DOHH2 (cell line): Measurements from ENCODE around the gene FBXO11.
A peak's percentile ranks its signal among the peaks of the same experiment; 100 is the strongest.

Source experiments
- H3F3A ChIP-seq: fragments of 200-600 bp; sonication (generic), shearing (Covaris generic); 2 replicates; pipeline ENCODE4 v1.6.0; 2016; ENCODE audit warnings: antibody characterized with exemption, mild to moderate bottlenecking; ENCODE audit not compliant: control insufficient read depth, insufficient read depth
- H3K27ac ChIP-seq: fragments of 200-600 bp; sonication (generic); 2 replicates; pipeline ENCODE4 v1.5.1; 2014; ENCODE audit warnings: low read depth, mild to moderate bottlenecking, low read length, moderate library complexity
- H3K27me3 ChIP-seq: fragments of 200-600 bp; sonication (generic); 2 replicates; pipeline ENCODE4 v1.6.1; 2014; ENCODE audit warnings: mild to moderate bottlenecking, low read length, mixed read lengths; ENCODE audit not compliant: control insufficient read depth
- H3K36me3 ChIP-seq: fragments of 200-600 bp; sonication (generic); 2 replicates; pipeline ENCODE4 v1.6.1; 2014; ENCODE audit warnings: mild to moderate bottlenecking, low read length, moderate library complexity, mixed read lengths; ENCODE audit not compliant: control insufficient read depth
- H3K4me1 ChIP-seq: fragments of 200-600 bp; sonication (generic); 2 replicates; pipeline ENCODE4 v1.6.1; 2014; ENCODE audit warnings: mild to moderate bottlenecking, low read length, mixed read lengths; ENCODE audit not compliant: control insufficient read depth
- H3K4me2 ChIP-seq: fragments of 200-600 bp; sonication (generic); 2 replicates; pipeline ENCODE4 v1.6.0; 2014; ENCODE audit warnings: mild to moderate bottlenecking, low read length, moderate library complexity
- H3K4me3 ChIP-seq: fragments of 200-600 bp; sonication (generic); 2 replicates; pipeline ENCODE4 v1.5.1; 2014; ENCODE audit warnings: mild to moderate bottlenecking, low read length, mixed read lengths
- H3K79me2 ChIP-seq: fragments of 200-600 bp; sonication (generic); 2 replicates; pipeline ENCODE4 v1.6.1; 2014; ENCODE audit warnings: mild to moderate bottlenecking, low read length, mixed read lengths; ENCODE audit not compliant: control insufficient read depth
- H3K9me2 ChIP-seq: fragments of 200-600 bp; sonication (generic); replicated peaks from 2 replicates; pipeline ENCODE4 v1.6.1; 2014; ENCODE audit warnings: mild to moderate bottlenecking, low read length, mixed read lengths; ENCODE audit not compliant: control insufficient read depth
- H3K9me3 ChIP-seq: fragments of 200-600 bp; sonication (generic); 2 replicates; pipeline ENCODE4 v1.6.1; 2014; ENCODE audit warnings: antibody characterized with exemption, low read length, mixed read lengths; ENCODE audit not compliant: control insufficient read depth, insufficient read depth
- H4K20me1 ChIP-seq: fragments of 200-600 bp; sonication (generic); 2 replicates; pipeline ENCODE4 v1.6.0; 2014; ENCODE audit warnings: low read depth, mild to moderate bottlenecking, antibody characterized with exemption, low read length, moderate library complexity; ENCODE audit not compliant: control insufficient read depth, insufficient read depth
- CTCF ChIP-seq: fragments of 200-600 bp; sonication (generic); IDR thresholded peaks from one replicate; pipeline ENCODE4 v1.5.1; 2014; ENCODE audit warnings: antibody characterized with exemption, mild to moderate bottlenecking, low read depth, low read length; ENCODE audit not compliant: poor library complexity, severe bottlenecking
- EZH2phosphoT487 ChIP-seq: fragments of 200-600 bp; sonication (generic); IDR thresholded peaks from 2 replicates; pipeline ENCODE4 v1.6.1; 2017; ENCODE audit warnings: borderline replicate concordance, mild to moderate bottlenecking, antibody characterized with exemption, low read length, moderate library complexity, mixed read lengths

FBXO11 gene

DNA sequence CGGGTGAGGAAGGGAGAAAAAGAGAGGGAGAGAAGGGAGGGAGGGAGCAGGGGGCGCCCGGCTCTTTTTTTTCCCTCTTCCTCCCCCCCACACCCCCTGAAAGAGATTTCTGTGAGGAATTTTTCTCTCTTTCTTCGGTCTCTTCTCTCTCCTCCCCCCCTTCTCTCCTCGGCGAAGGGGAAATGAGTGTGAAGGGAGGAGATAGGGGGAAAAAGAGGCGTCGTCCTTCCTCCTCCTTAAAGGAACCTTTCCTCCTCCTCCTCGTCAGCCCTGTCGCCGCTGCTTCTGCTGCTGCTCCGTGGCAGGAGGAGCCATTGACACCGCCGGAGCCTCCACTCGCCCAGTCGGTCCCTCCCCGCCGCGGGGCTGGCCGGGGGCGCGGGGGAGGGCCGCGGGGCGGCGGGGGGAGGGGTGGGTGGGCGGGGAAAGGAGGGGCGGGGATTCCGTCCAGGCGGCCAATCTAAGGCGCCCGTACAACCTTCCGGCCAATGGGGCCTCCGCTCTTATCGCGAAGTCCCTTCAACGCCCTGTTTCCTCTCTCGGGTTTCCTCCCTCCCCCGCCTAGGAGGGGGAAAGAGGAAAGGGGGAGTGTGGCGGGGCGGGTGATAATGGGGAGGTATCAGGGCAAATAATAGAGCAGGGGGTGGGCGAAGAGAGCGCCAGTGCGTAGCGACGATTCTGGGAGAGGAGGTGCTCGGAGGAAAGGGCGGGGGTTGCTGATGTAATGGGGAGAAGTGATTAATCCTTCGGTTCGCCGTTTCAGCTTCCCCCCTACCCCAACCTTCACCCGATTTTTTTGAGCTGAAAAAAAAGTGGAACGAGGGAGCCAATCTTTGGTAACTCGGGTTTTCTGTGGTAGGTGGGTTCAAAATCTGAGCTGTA is at the start of gene FBXO11:
Gene FBXO11 (minus strand): TSS at position 342 of the 882 bp plus-strand sequence. CDS start 778 bp downstream, outside the sequence.
- H3K9me3 ChIP-seq = no peaks in the 10 kb centered on the region
- H3K27me3 ChIP-seq = no peaks in the 10 kb centered on the region
- peaks cover 18% of the 10 kb centered on the region for H4K20me1 ChIP-seq
- TF ChIP-seq CTCF (peak; percentile 78), EZH2phosphoT487 (no peak)
- no peaks in the 10 kb centered on the region for H3K9me2 ChIP-seq
- H3K4me2 ChIP-seq = peak within 1 kb of the TSS; percentile 97
- peak within 1 kb of the TSS; percentile 83 for H3K4me3 ChIP-seq
- peaks cover 34% of the 10 kb centered on the region for H3K4me1 ChIP-seq
- H3K27ac ChIP-seq = peak within 1 kb of the TSS; percentile 93
- H3K79me2 ChIP-seq = peaks cover 52% of the 10 kb centered on the region
- H3F3A ChIP-seq = peaks cover 11% of the 10 kb centered on the region; the same call in 1 of the 2 replicates
- H3K36me3 ChIP-seq = peaks cover 35% of the 10 kb centered on the region

- Histone ChIP-seq H4K20me1 (no peaks in the 10 kb centered on the region), H3K4me3 (no peak overlapping the region), H3K4me1 (peaks cover 4% of the 10 kb centered on the region; the same call in 1 of the 2 replicates), H3K36me3 (no peaks in the 10 kb centered on the region), H3K27ac (no peak overlapping the region), H3K9me3 (no peaks in the 10 kb centered on the region), H3F3A (no peaks in the 10 kb centered on the region), H3K9me2 (no peaks in the 10 kb centered on the region), H3K79me2 (no peaks in the 10 kb centered on the region), H3K4me2 (no peak overlapping the region), H3K27me3 (peaks cover 2% of the 10 kb centered on the region; the same call in 1 of the 2 replicates)
- no peak for TF ChIP-seq EZH2phosphoT487
- TF ChIP-seq CTCF = no peak
Observed at GRCh38 chr2:47950340-47951301, 44.3 kb upstream of the FBXO11 start.

GRCh38 chr2:47946593-47946992 is 40.3 kb upstream of the FBXO11 start:
- Histone ChIP-seq H3K4me3 (no peak overlapping the region), H3K27ac (no peak overlapping the region), H3K27me3 (peaks cover 2% of the 10 kb centered on the region; the same call in 1 of the 2 replicates), H3F3A (no peaks in the 10 kb centered on the region), H3K4me1 (peaks cover 4% of the 10 kb centered on the region; the same call in 1 of the 2 replicates), H3K79me2 (no peaks in the 10 kb centered on the region), H3K9me2 (no peaks in the 10 kb centered on the region), H3K9me3 (no peaks in the 10 kb centered on the region), H4K20me1 (no peaks in the 10 kb centered on the region), H3K4me2 (no peak overlapping the region), H3K36me3 (no peaks in the 10 kb centered on the region)
- TF ChIP-seq EZH2phosphoT487 = no peak
- no peak for TF ChIP-seq CTCF
